SK-N-MC (cell line): ENCODE data around the gene ACOXL.

Experiments used
- EZH2 ChIP-seq: fragments of 200-600 bp; sonication (generic); IDR thresholded peaks from one replicate; pipeline ENCODE4 v1.6.1; 2017; ENCODE audit warnings: antibody characterized with exemption
- FOXP2 ChIP-seq: optimal IDR thresholded peaks from 2 replicates; pipeline ENCODE3; 2011; ENCODE audit warnings: mild to moderate bottlenecking, moderate library complexity; ENCODE audit not compliant: insufficient read depth; ENCODE audit errors: extremely low read length, control extremely low read depth
- POLR2AphosphoS5 ChIP-seq: IDR thresholded peaks from 2 replicates; pipeline ENCODE4 v1.6.1; 2012; ENCODE audit warnings: mild to moderate bottlenecking, low read depth, low read length, borderline replicate concordance

DNA sequence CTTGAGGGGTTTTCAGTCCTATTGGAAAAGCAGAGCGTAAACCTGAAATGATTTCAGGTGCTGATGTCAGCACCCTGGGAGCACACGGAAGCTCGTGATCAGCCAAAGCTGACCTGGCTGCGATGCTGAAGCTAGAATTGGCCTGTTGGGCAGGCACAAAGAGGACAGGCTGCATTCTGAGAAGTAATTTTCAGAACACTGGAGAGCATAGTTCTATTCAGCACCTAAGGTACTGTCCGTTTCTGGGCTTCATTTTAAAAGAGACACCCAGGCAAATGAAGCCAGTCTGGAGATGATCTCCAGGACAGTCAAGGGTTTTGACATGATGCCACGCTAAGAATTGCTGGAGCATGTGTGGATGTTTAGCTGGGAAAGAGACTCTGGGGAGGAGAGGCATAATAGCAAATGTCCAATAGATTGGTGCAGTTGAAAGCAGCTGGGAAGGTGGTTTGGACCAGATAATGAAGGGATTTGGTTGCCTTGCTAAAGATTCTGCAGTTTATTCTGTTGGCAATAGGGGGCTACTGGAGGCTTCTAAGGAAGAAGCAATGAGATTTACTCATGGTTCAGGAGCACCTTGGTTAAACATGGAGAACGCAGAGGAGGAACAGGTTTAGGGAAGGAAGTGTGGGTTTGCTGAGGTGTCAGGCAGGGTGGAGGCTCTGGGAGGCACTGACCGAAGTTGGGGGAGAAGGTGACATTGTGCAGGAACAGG, 86.6 kb downstream of the ACOXL start:
- no peak for TF ChIP-seq EZH2
- no peak for TF ChIP-seq POLR2AphosphoS5
- no peak for TF ChIP-seq FOXP2
